H1 (cell line): ENCODE data around the gene CST9L. TPM values are rescaled to one million over a fixed set of nuclear protein-coding genes. Genes with fewer than 3 reads are reported as not detected.

Experiments
- CTCF ChIA-PET: fragments of 300-600 bp; sonication (Branson Sonifier 250); formaldehyde crosslinking; loops from one replicate; lab custom pipeline; 2021; ENCODE audit not compliant: partially characterized antibody; lab: Charles Lee
- POLR2A ChIA-PET: fragments of 300-600 bp; sonication (Branson Sonifier 250); formaldehyde crosslinking; loops from one replicate; lab custom pipeline; 2021; ENCODE audit warnings: inconsistent platforms; ENCODE audit not compliant: partially characterized antibody; lab: Charles Lee
- DNase-seq, 2 experiments: peaks; one replicate each; pipeline versions ENCODE4 v3.0.0 to v3.0.0-alpha.2; 2010 to 2022; ENCODE audit warnings: low spot score in 2 of 2, low read depth in 1 of 2, mixed read lengths in 1 of 2
- FAIRE-seq: peaks from 2 replicates; lab custom pipeline; 2011; peaks lifted over from hg19 to GRCh38; lab: Jason Lieb, UNC
- H2AFZ ChIP-seq: 2 replicates; pipeline ENCODE4 v1.8.1; 2012; ENCODE audit warnings: low read length, inconsistent platforms
- H2AK5ac ChIP-seq: 2 replicates; pipeline ENCODE4 v1.6.1; 2013; ENCODE audit warnings: low read depth, low read length
- H2BK120ac ChIP-seq: replicated peaks from 2 replicates; pipeline ENCODE3; 2013; ENCODE audit warnings: low read depth, low read length, inconsistent platforms
- H2BK12ac ChIP-seq: 2 replicates; pipeline ENCODE4 v1.6.1; 2013; ENCODE audit warnings: low read depth, low read length
- H2BK15ac ChIP-seq: 2 replicates; pipeline ENCODE4 v1.6.1; 2013; ENCODE audit warnings: low read length
- H2BK20ac ChIP-seq: 2 replicates; pipeline ENCODE4 v1.6.1; 2013; ENCODE audit warnings: low read length
- H2BK5ac ChIP-seq: 2 replicates; pipeline ENCODE4 v1.6.1; 2013; ENCODE audit warnings: low read depth, low read length
- H3K14ac ChIP-seq: 2 replicates; pipeline ENCODE4 v1.6.1; 2013; ENCODE audit warnings: inconsistent platforms; ENCODE audit not compliant: insufficient read length
- H3K18ac ChIP-seq: 2 replicates; pipeline ENCODE4 v1.6.1; 2013; ENCODE audit warnings: low read length; ENCODE audit errors: extremely low read depth
- H3K23ac ChIP-seq: 2 replicates; pipeline ENCODE4 v1.6.1; 2013; ENCODE audit warnings: inconsistent platforms; ENCODE audit not compliant: insufficient read length
- H3K23me2 ChIP-seq: 2 replicates; pipeline ENCODE4 v1.6.1; 2013; ENCODE audit warnings: low read depth, low read length
- H3K27ac ChIP-seq: 2 replicates; pipeline ENCODE4 v1.6.1; 2011; ENCODE audit warnings: low read depth, low read length, inconsistent platforms
- H3K27me3 ChIP-seq, 4 experiments: replicated peaks in 1 of 4; 1 replicate in 1 of 4; 2 replicates in 3 of 4; pipeline versions ENCODE4 v1.6.1 to v1.8.1; 2011 to 2013; ENCODE audit warnings: low read length in 3 of 4, mild to moderate bottlenecking in 3 of 4, inconsistent platforms in 2 of 4, mixed read lengths in 2 of 4, moderate library complexity in 1 of 4; ENCODE audit not compliant: control insufficient read depth in 3 of 4, insufficient read depth in 3 of 4; ENCODE audit errors: extremely low read depth in 1 of 4
- H3K36me3 ChIP-seq, 4 experiments: 2 replicates each; pipeline versions ENCODE4 v1.6.1 to v1.8.1; 2011 to 2013; ENCODE audit warnings: mild to moderate bottlenecking in 4 of 4, low read length in 3 of 4, moderate library complexity in 2 of 4, control low read depth in 1 of 4, inconsistent platforms in 1 of 4; ENCODE audit not compliant: insufficient read depth in 4 of 4, control insufficient read depth in 2 of 4
- H3K4ac ChIP-seq: replicated peaks from 2 replicates; pipeline ENCODE3; 2013; ENCODE audit warnings: low read length, low read depth, mixed read lengths, inconsistent platforms; ENCODE audit not compliant: insufficient read length
- H3K4me1 ChIP-seq, 4 experiments: replicated peaks in 1 of 4; 1 replicate in 1 of 4; 2 replicates in 3 of 4; pipeline versions ENCODE4 v1.6.1 to v1.8.1; 2011 to 2013; ENCODE audit warnings: low read length in 3 of 4, inconsistent platforms in 2 of 4, mixed read lengths in 1 of 4; ENCODE audit not compliant: insufficient read depth in 4 of 4, control insufficient read depth in 3 of 4
- H3K4me2 ChIP-seq, 2 experiments: 2 replicates each; pipeline versions ENCODE4 v1.6.1 to v1.8.1; 2011 to 2013; ENCODE audit warnings: low read depth in 2 of 2, low read length in 2 of 2, control low read depth in 1 of 2, inconsistent platforms in 1 of 2, mild to moderate bottlenecking in 1 of 2; ENCODE audit not compliant: insufficient read depth in 1 of 2
- H3K4me3 ChIP-seq, 4 experiments: fragments of 200-600, 300-600 bp in 1 of 4; sonication (generic), shearing (Covaris generic), sonication (Bioruptor Twin) in 1 of 4; 2 replicates each; pipeline versions ENCODE4 v1.5.1 to v1.8.1; 2011 to 2016; ENCODE audit warnings: low read length in 4 of 4, low read depth in 3 of 4, control low read depth in 2 of 4, inconsistent platforms in 2 of 4, mild to moderate bottlenecking in 2 of 4, mixed read lengths in 1 of 4, moderate library complexity in 1 of 4; ENCODE audit not compliant: insufficient read depth in 2 of 4; ENCODE audit errors: extremely low read depth in 1 of 4
- H3K56ac ChIP-seq: replicated peaks from 2 replicates; pipeline ENCODE3; 2013; ENCODE audit warnings: low read depth, mild to moderate bottlenecking, mixed read lengths, low read length, inconsistent platforms; ENCODE audit not compliant: insufficient read length
- H3K79me1 ChIP-seq: 2 replicates; pipeline ENCODE4 v1.6.1; 2013; ENCODE audit warnings: low read depth, low read length, control low read depth
- H3K79me2 ChIP-seq, 2 experiments: 2 replicates each; pipeline versions ENCODE4 v1.6.1 to v1.8.1; 2012 to 2013; ENCODE audit warnings: low read length in 2 of 2, mild to moderate bottlenecking in 2 of 2, inconsistent platforms in 1 of 2; ENCODE audit not compliant: insufficient read depth in 2 of 2, control insufficient read depth in 1 of 2
- H3K9ac ChIP-seq, 4 experiments: replicated peaks in 1 of 4; 1 replicate in 1 of 4; 2 replicates in 3 of 4; pipeline versions ENCODE4 v1.6.1 to v1.8.1; 2011 to 2013; ENCODE audit warnings: low read depth in 3 of 4, low read length in 3 of 4, control low read depth in 2 of 4, mild to moderate bottlenecking in 2 of 4, moderate library complexity in 2 of 4, inconsistent platforms in 1 of 4; ENCODE audit errors: extremely low read depth in 1 of 4
- H3K9me3 ChIP-seq, 2 experiments: 2 replicates each; pipeline versions ENCODE4 v1.6.1 to v1.8.1; 2012 to 2013; ENCODE audit warnings: mild to moderate bottlenecking in 2 of 2, moderate library complexity in 2 of 2, control low read depth in 1 of 2, inconsistent platforms in 1 of 2, low read depth in 1 of 2, low read length in 1 of 2, mixed read lengths in 1 of 2; ENCODE audit not compliant: insufficient read depth in 2 of 2
- H4K20me1 ChIP-seq, 2 experiments: replicated peaks in 1 of 2; 2 replicates each; pipeline versions ENCODE3 to v1.8.1; 2011 to 2013; ENCODE audit warnings: inconsistent platforms in 2 of 2, low read length in 2 of 2, mild to moderate bottlenecking in 1 of 2; ENCODE audit not compliant: insufficient read depth in 2 of 2, control insufficient read depth in 1 of 2
- H4K5ac ChIP-seq: 2 replicates; pipeline ENCODE4 v1.6.1; 2013; ENCODE audit warnings: low read length, low read depth, mixed read lengths, inconsistent platforms; ENCODE audit not compliant: insufficient read length
- H4K8ac ChIP-seq: 2 replicates; pipeline ENCODE4 v1.8.0; 2013; ENCODE audit warnings: mild to moderate bottlenecking, moderate library complexity, low read length, inconsistent platforms; ENCODE audit not compliant: insufficient read depth; ENCODE audit errors: extremely low read depth
- H4K91ac ChIP-seq: replicated peaks from 2 replicates; pipeline ENCODE3; 2013; ENCODE audit warnings: low read length, mixed read lengths, inconsistent platforms; ENCODE audit not compliant: insufficient read length
- EZH2 ChIP-seq: fragments of 200-600 bp; sonication (generic); IDR thresholded peaks from 2 replicates; pipeline ENCODE4 v1.7.1; 2012; ENCODE audit warnings: low read depth, mild to moderate bottlenecking, moderate library complexity, low read length, inconsistent platforms; ENCODE audit not compliant: severe bottlenecking
- POLR2AphosphoS5 ChIP-seq: IDR thresholded peaks from 2 replicates; pipeline ENCODE4 v1.6.1; 2011; ENCODE audit warnings: low read depth, low read length
- RFX5 ChIP-seq: IDR thresholded peaks from 2 replicates; pipeline ENCODE4 v1.6.1; 2011; ENCODE audit warnings: low read depth, low read length, improper control_type of control experiment, borderline replicate concordance
- SP4 ChIP-seq: IDR thresholded peaks from 2 replicates; pipeline ENCODE4 v1.6.1; 2012; ENCODE audit warnings: low read length, inconsistent platforms
- TEAD4 ChIP-seq: IDR thresholded peaks from 2 replicates; pipeline ENCODE4 v1.6.1; 2012; ENCODE audit warnings: low read depth, low read length, inconsistent platforms, mixed read lengths
- WGBS, 2 experiments: shearing (Covaris generic) in 1 of 2; methylation state at CpG; one replicate each; pipeline versions ENCODE4 v1.1.6 to v1.1.7; 2013 to 2015; ENCODE audit warnings: low lambda C conversion rate in 2 of 2, mixed read lengths in 2 of 2, inconsistent platforms in 1 of 2, low coverage in 1 of 2, missing lambda C conversion rate in 1 of 2; ENCODE audit not compliant: insufficient replicate concordance in 2 of 2, insufficient coverage in 1 of 2, insufficient read length in 1 of 2; ENCODE audit errors: extremely low coverage in 1 of 2, missing lambda C conversion rate in 1 of 2; 5-methylcytosine and 5-hydroxymethylcytosine counted together
- polyA plus RNA-seq, 7 experiments: library from polyadenylated mRNA; depleted of rRNA in 3 of 7; stranded (reverse) in 5 of 7; unstranded in 2 of 7; fragments of >200 nt in 5 of 7; fragments of 200-250 nt in 2 of 7; gene quantifications; 1 replicate in 5 of 7; 2 replicates in 1 of 7; 4 replicates in 1 of 7; pipeline versions ENCODE4 v1.2.1 to v1.2.3, GENCODE V29; 2011 to 2013; ENCODE audit warnings: missing spikeins in 2 of 7, mixed read lengths in 2 of 7
- total RNA-seq: library from RNA; stranded (reverse); fragmentation: NEBNext Ultra II Directional; extraction: Animal tissue kit (Norgen Biotek cat#: 25700); gene quantifications from 2 replicates; pipeline ENCODE4 v1.2.1, GENCODE V29; 2021

CST9L gene
- total and polyA plus RNA-seq, 2 of the 8 experiments (the other 6 are each of a cell fraction or from before 2014, with no cell fraction given) = not detected

DNA sequence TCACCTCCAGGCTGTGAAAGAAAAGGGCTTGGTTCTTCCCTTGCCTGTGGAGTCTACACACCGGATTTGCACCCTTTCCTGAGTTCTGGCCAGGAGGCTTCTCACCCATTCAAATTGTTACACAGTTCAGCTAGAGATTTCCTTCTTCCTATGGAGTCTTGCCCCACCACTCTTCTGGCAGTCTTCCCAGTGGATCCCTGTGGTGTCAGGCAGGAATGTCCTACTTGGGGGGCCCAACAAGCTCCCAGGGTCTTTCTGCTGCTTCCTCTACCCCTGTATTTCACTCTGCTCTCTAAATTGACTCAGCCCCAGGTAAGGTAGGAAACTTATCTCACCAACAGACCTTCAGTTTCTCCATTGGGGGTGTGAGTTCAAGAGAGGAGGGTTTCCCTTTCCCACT lies 14.0 kb upstream of the CST9L start:
- Histone ChIP-seq H3K4me3 (no peak overlapping the region), H3K56ac (no peak overlapping the region), H3K36me3 (no peaks in the 10 kb centered on the region), H2BK120ac (no peak overlapping the region), H4K5ac (no peak overlapping the region), H4K20me1 (no peaks in the 10 kb centered on the region), H3K14ac (no peak overlapping the region), H3K9ac (no peak overlapping the region), H3K79me1 (no peaks in the 10 kb centered on the region), H3K4me1 (no peaks in the 10 kb centered on the region), H4K8ac (no peak overlapping the region), H3K4ac (no peak overlapping the region), H2BK15ac (peak overlapping the region; percentile 61; the same call in 1 of the 2 replicates), H3K79me2 (no peaks in the 10 kb centered on the region), H2BK20ac (0 out of 2 replicates have a peak overlapping the region, but pooled peaks have one; percentile 57), H3K9me3 (0 out of 4 replicates have a peak, but pooled peaks cover 0 to 4% of the 10 kb centered on the region in 2 experiments), H2BK5ac (peak overlapping the region; percentile 49; the same call in 1 of the 2 replicates), H2BK12ac (no peak overlapping the region), H2AK5ac (no peak overlapping the region; the same call in 1 of the 2 replicates), H3K27ac (no peak overlapping the region), H3K27me3 (no peaks in the 10 kb centered on the region), H3K23ac (no peak overlapping the region), H4K91ac (peak overlapping the region; percentile 3), H3K4me2 (no peak overlapping the region), H2AFZ (no peak overlapping the region), H3K18ac (no peak overlapping the region), H3K23me2 (no peaks in the 10 kb centered on the region)
- 85% methylated on average over 1 of the region's 1 CpG; no CpG with 5 or more reads in 1 of the 2 experiments for WGBS, 2 experiments
- POLR2A ChIA-PET = no interaction called here
- FAIRE-seq = no peak
- no peak for DNase-seq
- no peak for TF ChIP-seq SP4
- no peak for TF ChIP-seq POLR2AphosphoS5
- no peak for TF ChIP-seq RFX5
- no peak for TF ChIP-seq TEAD4
- TF ChIP-seq EZH2 = no peak
- CTCF ChIA-PET = interaction anchor here (0.8 to 6.3 kb wide), 6 partner anchors 13 to 139 kb away, joined by 3 to 99 read pairs (median 6); no protein-coding TSS in a partner anchor
